NCI-H526 treated with DMSO at 0.1 percent for 48 hours (cell line): ENCODE results near the gene MCUR1.
"Not testable (repeated sequence)": the region's sequence is repeated elsewhere in the genome, so short reads cannot be mapped to it uniquely, and the experiment has no call there.

ENCODE experiments used
- DNase-seq: peaks from one replicate; lab custom pipeline; 2025; lab: John Stamatoyannopoulos, UW

Gene MCUR1

GRCh38 chr6:13828656-13829301 is 14.4 kb upstream of the MCUR1 start:
- not testable (repeated sequence) for DNase-seq

DNA sequence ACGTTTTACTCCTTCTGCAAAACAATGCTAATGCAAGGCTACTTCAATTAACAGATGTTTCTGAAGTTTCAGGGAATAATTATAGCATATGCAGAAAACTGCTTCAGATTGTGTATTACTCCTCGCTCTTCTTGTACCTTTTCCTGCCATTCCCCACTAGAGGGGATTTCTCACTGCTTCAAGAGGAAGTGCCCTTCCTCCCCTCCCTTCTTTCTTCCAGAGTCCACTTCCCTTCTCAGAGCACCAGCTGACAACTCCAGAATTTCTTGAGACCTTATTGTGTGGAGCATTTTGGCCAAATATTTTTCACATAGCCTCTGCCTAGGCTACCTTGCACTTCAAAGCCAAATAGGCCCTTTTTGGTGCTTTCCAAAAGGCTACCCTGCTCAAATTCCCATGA is 12.7 kb upstream of the MCUR1 start:
- no peak for DNase-seq

DNA sequence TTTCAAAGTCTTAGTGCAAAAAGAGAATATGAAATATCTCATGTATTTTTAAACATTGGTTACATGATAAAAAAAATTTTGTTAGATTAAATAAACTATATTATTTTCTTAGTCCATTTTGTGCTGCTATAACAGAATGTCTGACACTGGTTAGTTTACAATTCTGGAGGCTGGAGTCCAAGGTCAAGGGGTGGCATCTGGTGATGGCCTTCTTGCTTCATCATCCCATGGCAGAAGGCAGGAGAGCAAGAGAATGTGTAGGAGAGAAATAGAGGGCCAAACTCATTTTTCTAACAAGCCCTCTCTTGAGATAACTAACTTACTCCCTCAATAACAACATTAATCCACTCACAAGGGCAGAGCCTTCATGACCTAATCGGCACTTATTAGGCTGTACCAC is 11.5 kb upstream of the MCUR1 start:
- no peak for DNase-seq

GRCh38 chr6:13818341-13818740 is 4.0 kb upstream of the MCUR1 start:
- no peak for DNase-seq

DNA sequence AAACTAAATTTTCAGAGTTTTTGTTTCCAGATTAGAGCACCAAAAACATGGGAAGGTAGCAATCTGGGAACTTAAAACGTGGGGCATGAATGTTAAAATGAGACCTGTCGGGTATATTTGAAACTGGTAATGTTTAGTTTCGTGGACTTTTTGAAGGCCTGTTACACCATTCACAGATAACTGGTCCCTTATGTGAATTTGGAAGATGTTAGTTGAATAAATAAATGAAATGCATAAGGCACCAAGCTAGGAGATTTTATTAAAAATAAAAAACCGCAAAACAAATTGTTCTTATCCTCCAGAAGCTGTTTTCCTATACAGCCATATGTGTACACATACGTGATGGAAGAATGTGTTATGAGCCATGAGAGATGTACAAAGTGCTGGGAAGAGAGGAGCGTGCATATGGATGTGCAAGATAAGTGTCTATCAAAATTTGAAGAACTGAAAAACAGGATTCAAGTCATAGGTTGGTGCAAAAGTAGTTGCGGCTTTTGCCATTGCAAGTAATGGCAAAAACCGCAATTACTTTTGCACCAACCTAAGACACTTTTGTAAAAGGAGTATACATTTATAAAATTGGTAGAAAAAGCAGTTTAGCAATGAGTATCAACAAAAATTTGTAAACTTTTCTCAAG is 700 bp upstream of the MCUR1 start:
- peak; percentile 63 for DNase-seq

GRCh38 chr6:13813621-13814175 is 659 bp downstream of the MCUR1 start:
- DNase-seq: peak; percentile 71

DNA sequence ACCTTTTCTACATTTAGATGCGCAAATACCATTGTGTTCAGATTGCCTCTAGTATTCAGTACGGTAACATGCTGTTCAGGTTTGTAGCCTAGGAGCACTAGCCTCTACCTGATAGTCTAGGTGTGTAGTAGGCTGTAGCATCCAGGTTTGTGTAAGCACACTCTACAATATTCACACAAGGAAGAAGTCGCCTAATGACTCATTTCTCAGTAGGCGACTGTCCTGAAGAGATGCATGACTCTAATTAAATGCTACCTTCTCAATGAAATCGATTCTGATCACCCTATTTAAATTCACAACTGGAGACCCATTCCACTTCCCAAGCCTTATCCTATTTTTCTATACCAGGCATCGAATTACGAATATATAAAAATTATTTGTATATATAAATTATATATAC is 1.3 kb downstream of the MCUR1 start:
- no peak for DNase-seq

DNA sequence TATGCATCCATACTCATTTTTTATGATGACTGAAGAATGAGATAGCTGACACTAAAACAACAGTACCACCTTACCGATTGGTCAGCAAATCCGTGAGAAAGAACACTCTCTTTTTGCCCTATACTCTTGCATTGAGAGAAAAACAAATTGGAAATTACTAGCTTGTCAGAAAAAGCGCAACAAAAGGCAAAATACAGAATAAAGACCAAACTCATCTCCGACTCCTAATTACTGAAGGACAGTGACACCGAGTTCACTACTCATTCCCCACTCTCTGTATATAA is 2.1 kb downstream of the MCUR1 start:
- no peak for DNase-seq

GRCh38 chr6:13811627-13812358 is 2.6 kb downstream of the MCUR1 start:
- DNase-seq: no peak

DNA sequence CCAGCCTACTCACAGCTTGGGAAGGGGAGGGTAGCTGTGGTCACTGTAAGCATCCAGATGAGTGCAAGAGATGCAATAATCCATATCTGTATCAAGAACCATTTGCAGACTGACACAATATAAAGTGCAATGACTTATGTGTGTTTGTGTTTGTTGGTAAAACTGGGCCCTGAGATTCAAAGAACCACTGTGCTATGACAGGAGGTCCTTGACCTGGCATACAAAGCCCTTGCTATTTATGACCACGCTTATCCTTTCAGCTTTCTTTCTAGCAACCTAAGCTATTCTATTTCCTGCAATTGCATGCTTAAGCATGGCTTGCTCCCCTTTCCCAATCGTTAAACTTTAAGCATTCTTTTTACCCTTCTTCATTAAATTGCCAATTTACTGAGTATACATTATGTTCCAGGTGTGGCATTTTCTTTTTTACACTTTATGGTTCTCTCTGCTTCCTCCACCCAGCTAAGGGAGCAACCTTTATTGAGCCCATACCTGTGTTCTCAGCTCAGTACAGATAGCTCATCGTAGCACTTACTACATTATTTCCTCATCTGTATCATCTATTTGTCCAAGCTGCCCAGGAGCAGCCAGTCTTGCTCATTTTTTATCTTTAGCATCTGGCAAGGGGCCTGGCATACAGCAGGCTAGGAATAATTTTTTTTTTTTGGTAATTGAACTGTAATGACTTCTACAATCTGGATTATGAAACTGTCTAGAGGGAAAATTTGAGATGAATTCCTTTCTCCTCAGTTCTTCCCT is 3.5 kb downstream of the MCUR1 start:
- no peak for DNase-seq

- DNase-seq: no peak
Measured at GRCh38 chr6:13808801-13809200, 5.6 kb downstream of the MCUR1 start.

DNA sequence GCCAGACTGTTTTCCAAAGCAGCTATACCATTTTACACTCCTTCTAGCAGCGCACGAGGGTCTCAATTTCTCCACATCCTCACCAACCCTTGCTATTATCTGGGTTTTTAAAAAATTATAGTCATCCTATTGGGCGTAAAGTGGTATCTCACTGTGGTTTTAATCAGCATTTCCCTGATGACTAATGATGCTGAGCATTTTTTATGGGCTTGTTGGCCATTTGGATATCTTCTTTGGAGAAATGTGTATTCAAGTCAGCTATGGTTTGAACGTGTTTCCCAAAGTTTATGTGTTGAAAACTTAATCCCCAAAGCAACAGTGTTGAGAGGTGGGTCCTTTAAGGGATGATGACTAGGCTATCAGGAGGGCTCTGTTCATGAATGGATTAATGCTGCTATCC is 6.7 kb downstream of the MCUR1 start:
- DNase-seq: no peak

GRCh38 chr6:13803581-13803980 is 10.8 kb downstream of the MCUR1 start:
- no peak for DNase-seq

- no peak for DNase-seq
Measured at GRCh38 chr6:13800615-13801014, 13.7 kb downstream of the MCUR1 start.

- DNase-seq: peak; percentile 4
Measured at GRCh38 chr6:13796781-13797180, 17.6 kb downstream of the MCUR1 start.

GRCh38 chr6:13795041-13795750 is 19.2 kb downstream of the MCUR1 start:
- peak; percentile 36 for DNase-seq

- DNase-seq: no peak
Measured at GRCh38 chr6:13794184-13794583, 20.2 kb downstream of the MCUR1 start.

GRCh38 chr6:13789746-13790145 is 24.6 kb downstream of the MCUR1 start:
- no peak for DNase-seq

- DNase-seq: no peak
Measured at GRCh38 chr6:13788820-13789219, 25.5 kb downstream of the MCUR1 start.

DNA sequence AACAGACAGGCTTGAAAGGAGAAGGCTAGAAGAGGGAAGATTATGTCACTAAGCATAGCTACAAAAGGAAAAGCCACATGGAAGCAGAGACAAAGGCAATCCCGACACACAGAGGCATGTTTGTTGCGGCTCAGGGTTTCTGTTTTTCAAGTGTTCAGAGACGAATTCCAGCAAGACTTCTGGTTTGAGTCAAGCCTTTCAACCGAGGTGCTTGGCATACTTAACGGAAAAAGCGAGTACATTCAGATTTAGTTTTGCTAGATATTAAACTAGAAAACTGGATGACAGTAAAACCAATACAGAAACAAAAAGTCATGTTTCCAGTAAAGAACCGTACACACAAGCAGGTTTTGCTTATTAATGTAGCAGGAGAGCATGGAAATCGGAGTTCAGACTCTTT is 27.2 kb downstream of the MCUR1 start:
- DNase-seq: no peak

DNA sequence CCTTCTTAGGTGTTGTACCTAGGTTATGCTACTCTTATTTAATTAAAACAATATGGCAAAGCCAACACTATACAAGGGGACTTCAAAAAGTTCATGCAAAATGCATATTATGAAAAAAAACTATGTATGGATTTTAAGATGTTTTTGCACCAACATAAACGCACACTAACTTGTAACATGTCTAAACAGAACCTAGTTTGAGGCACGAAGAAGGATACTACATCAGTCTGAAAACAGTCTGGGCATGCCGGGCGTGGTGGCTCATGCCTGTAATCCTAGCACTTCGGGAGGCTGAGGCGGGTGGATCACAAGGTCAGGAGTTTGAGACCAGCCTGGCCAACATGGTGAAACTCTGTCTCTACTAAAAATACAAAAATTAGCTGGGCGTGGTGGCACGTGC is 34.2 kb downstream of the MCUR1 start:
- DNase-seq: not testable (repeated sequence)

- DNase-seq: no peak
Measured at GRCh38 chr6:13778028-13778427, 36.3 kb downstream of the MCUR1 start.
